ENCODE measurements around the gene TES. TPM values are rescaled to one million over a fixed set of nuclear protein-coding genes. Genes with fewer than 3 reads are reported as not detected.

The TES gene
- total and polyA plus RNA-seq, 7 experiments from 2014 or later, result 99.2 to 195 (median 116) TPM

- peak overlapping the region; percentile 1 to 99 (median 97) for H3K27ac Mint-ChIP-seq
- peaks cover 0 to 5% (median 0%) of the 10 kb centered on the region in 11 donors for H3K9me3 Mint-ChIP-seq
- H3K36me3 Mint-ChIP-seq, result peaks cover 0 to 24% (median 5%) of the 10 kb centered on the region in 5 donors
- H3K9me3 ChIP-seq (ENCODE audit: control insufficient read depth in 2 of 3, low read length in 3 of 3), result no peaks in the 10 kb centered on the region
- POLR2A ChIA-PET, result interaction anchor here (1.3 kb wide), 1 partner anchor 8 kb away, joined by 3 read pairs; no protein-coding TSS in a partner anchor
- H3K4me3 ChIP-seq (ENCODE audit: low read length), result no peak overlapping the region
- peaks cover 62 to 86% (median 77%) of the 10 kb centered on the region in 7 donors for H3K4me1 Mint-ChIP-seq
- H3K27me3 Mint-ChIP-seq, result no peaks in the 10 kb centered on the region
- H3K4me3 Mint-ChIP-seq, result peak overlapping the region; percentile 60 to 99 (median 96)
- no peaks in the 10 kb centered on the region for H3K27me3 ChIP-seq (ENCODE audit: control insufficient read depth in 2 of 2, insufficient read depth in 2 of 2, low read length in 2 of 2)
- H3K4me1 ChIP-seq (ENCODE audit: control insufficient read depth in 2 of 2, insufficient read depth in 2 of 2, low read length in 2 of 2), result peaks cover 59 to 72% of the 10 kb centered on the region in 2 donors
- intact Hi-C loops (cut with micrococcal nuclease), result loop anchor here (1.0 to 10.0 kb wide), 3 partner anchors 8 to 1293 kb away; partner anchors contain the start of genes MDFIC (in 1 of the 2) and ST7 (in 1 of the 2)
- peak in 1 of 9 donors; percentile 20 for DNase-seq
- no peaks in the 10 kb centered on the region for H3K36me3 ChIP-seq (ENCODE audit: control insufficient read depth in 2 of 3, insufficient read depth in 3 of 3, low read length in 3 of 3)
- ATAC-seq, result no peak
- CTCF ChIA-PET, result interaction anchor here (0.6 to 1.1 kb wide), 2 partner anchors 16 to 41 kb away, joined by 3 read pairs; no protein-coding TSS in a partner anchor
- peak overlapping the region; percentile 93 for H3K27ac ChIP-seq (ENCODE audit: low read depth, low read length)
Observed at GRCh38 chr7:116214921-116215320, 4.6 kb downstream of the TES start.

- Mint-ChIP-seq H3K4me3 (peak overlapping the region; percentile 42 to 99 (median 87)), H3K27ac (peak overlapping the region; percentile 37 to 99 (median 94)), H3K36me3 (peaks cover 0 to 26% (median 5%) of the 10 kb centered on the region in 5 donors), H3K9me3 (peaks cover 0 to 5% (median 0%) of the 10 kb centered on the region in 11 donors), H3K27me3 (no peaks in the 10 kb centered on the region), H3K4me1 (peaks cover 62 to 91% (median 82%) of the 10 kb centered on the region in 7 donors)
- ATAC-seq (no peak), DNase-seq (no peak)
- Histone ChIP-seq H3K36me3 (ENCODE audit: control insufficient read depth in 2 of 3, insufficient read depth in 3 of 3, low read length in 3 of 3) (no peaks in the 10 kb centered on the region), H3K27me3 (ENCODE audit: control insufficient read depth in 2 of 2, insufficient read depth in 2 of 2, low read length in 2 of 2) (no peaks in the 10 kb centered on the region), H3K27ac (ENCODE audit: low read depth, low read length) (peak overlapping the region; percentile 10), H3K4me1 (ENCODE audit: control insufficient read depth in 2 of 2, insufficient read depth in 2 of 2, low read length in 2 of 2) (peaks cover 65 to 77% of the 10 kb centered on the region in 2 donors), H3K9me3 (ENCODE audit: control insufficient read depth in 2 of 3, low read length in 3 of 3) (no peaks in the 10 kb centered on the region), H3K4me3 (ENCODE audit: low read length) (peak overlapping the region; percentile 17)
- ChIA-PET POLR2A (interaction anchor here (0.7 to 1.7 kb wide), 5 partner anchors 8 to 20 kb away, joined by 3 to 5 read pairs (median 3); no protein-coding TSS in a partner anchor), CTCF (interaction anchor here (0.6 to 6.5 kb wide), 5 partner anchors 10 to 42 kb away, joined by 3 to 55 read pairs (median 6); no protein-coding TSS in a partner anchor)
- intact Hi-C loops (cut with micrococcal nuclease), result loop anchor here (1.0 to 10.0 kb wide), 2 partner anchors 8 to 739 kb away; partner anchors contain the start of gene ST7 (in 1 of the 2)
Observed at GRCh38 chr7:116215551-116215950, 5.2 kb downstream of the TES start.

GRCh38 chr7:116216956-116217571 is 6.7 kb downstream of the TES start:
- peak overlapping the region in 8 of 10 donors; percentile 46 to 75 (median 56) for H3K4me3 Mint-ChIP-seq
- peaks cover 69 to 97% (median 92%) of the 10 kb centered on the region in 7 donors for H3K4me1 Mint-ChIP-seq
- Histone ChIP-seq H3K4me3 (ENCODE audit: low read length) (no peak overlapping the region), H3K36me3 (ENCODE audit: control insufficient read depth in 2 of 3, insufficient read depth in 3 of 3, low read length in 3 of 3) (no peaks in the 10 kb centered on the region), H3K27ac (ENCODE audit: low read depth, low read length) (no peak overlapping the region), H3K27me3 (ENCODE audit: control insufficient read depth in 2 of 2, insufficient read depth in 2 of 2, low read length in 2 of 2) (no peaks in the 10 kb centered on the region), H3K4me1 (ENCODE audit: control insufficient read depth in 2 of 2, insufficient read depth in 2 of 2, low read length in 2 of 2) (peaks cover 78 to 85% of the 10 kb centered on the region in 2 donors), H3K9me3 (ENCODE audit: control insufficient read depth in 2 of 3, low read length in 3 of 3) (no peaks in the 10 kb centered on the region)
- peaks cover 0 to 26% (median 5%) of the 10 kb centered on the region in 5 donors for H3K36me3 Mint-ChIP-seq
- peaks cover 0 to 5% (median 0%) of the 10 kb centered on the region in 11 donors for H3K9me3 Mint-ChIP-seq
- ChIA-PET POLR2A (interaction anchor here (0.7 to 2.2 kb wide), 3 partner anchors 9 to 28 kb away, joined by 3 to 7 read pairs (median 5); no protein-coding TSS in a partner anchor), CTCF (interaction anchor here (0.7 to 6.5 kb wide), 4 partner anchors 17 to 37 kb away, joined by 3 to 55 read pairs (median 12); no protein-coding TSS in a partner anchor)
- no peak for ATAC-seq
- H3K27ac Mint-ChIP-seq, result peak overlapping the region in 8 of 9 donors; percentile 56 to 92 (median 66)
- no peak for DNase-seq
- intact Hi-C loops (cut with micrococcal nuclease), result loop anchor here in 1 of 2 donors (1.0 to 10.0 kb wide), 2 partner anchors 7 to 738 kb away; partner anchors contain the start of gene ST7
- H3K27me3 Mint-ChIP-seq, result no peaks in the 10 kb centered on the region

- no peaks in the 10 kb centered on the region for H3K27me3 ChIP-seq (ENCODE audit: control insufficient read depth in 2 of 2, insufficient read depth in 2 of 2, low read length in 2 of 2)
- no peaks in the 10 kb centered on the region for H3K36me3 ChIP-seq (ENCODE audit: control insufficient read depth in 2 of 3, insufficient read depth in 3 of 3, low read length in 3 of 3)
- H3K27ac ChIP-seq (ENCODE audit: low read depth, low read length), result peak overlapping the region; percentile 4
- Mint-ChIP-seq H3K4me3 (peak overlapping the region in 9 of 10 donors; percentile 41 to 76 (median 61)), H3K27me3 (no peaks in the 10 kb centered on the region), H3K27ac (peak overlapping the region; percentile 0 to 92 (median 44)), H3K4me1 (peaks cover 69 to 96% (median 92%) of the 10 kb centered on the region in 7 donors), H3K9me3 (peaks cover 0 to 5% (median 0%) of the 10 kb centered on the region in 11 donors), H3K36me3 (peaks cover 0 to 18% (median 5%) of the 10 kb centered on the region in 5 donors)
- peaks cover 82 to 85% of the 10 kb centered on the region in 2 donors for H3K4me1 ChIP-seq (ENCODE audit: control insufficient read depth in 2 of 2, insufficient read depth in 2 of 2, low read length in 2 of 2)
- no peaks in the 10 kb centered on the region for H3K9me3 ChIP-seq (ENCODE audit: control insufficient read depth in 2 of 3, low read length in 3 of 3)
- ATAC-seq (peak; percentile 36), DNase-seq (no peak)
- no peak overlapping the region for H3K4me3 ChIP-seq (ENCODE audit: low read length)
- intact Hi-C loops (cut with micrococcal nuclease), result loop anchor here (1.0 to 10.0 kb wide), 2 partner anchors 12 to 737 kb away; partner anchors contain the start of gene ST7 (in 1 of the 2)
- CTCF ChIA-PET, result interaction anchor here (3.2 to 6.5 kb wide), 2 partner anchors 16 to 38 kb away, joined by 21 to 55 read pairs; no protein-coding TSS in a partner anchor
- POLR2A ChIA-PET, result interaction anchor here (2.2 kb wide), 1 partner anchor 8 kb away, joined by 7 read pairs; no protein-coding TSS in a partner anchor
Observed at GRCh38 chr7:116218051-116218645, 7.8 kb downstream of the TES start.

- Histone ChIP-seq H3K9me3 (ENCODE audit: control insufficient read depth in 2 of 3, low read length in 3 of 3) (no peaks in the 10 kb centered on the region), H3K36me3 (ENCODE audit: control insufficient read depth in 2 of 3, insufficient read depth in 3 of 3, low read length in 3 of 3) (no peaks in the 10 kb centered on the region), H3K4me3 (ENCODE audit: low read length) (no peak overlapping the region), H3K27ac (ENCODE audit: low read depth, low read length) (no peak overlapping the region), H3K27me3 (ENCODE audit: control insufficient read depth in 2 of 2, insufficient read depth in 2 of 2, low read length in 2 of 2) (no peaks in the 10 kb centered on the region), H3K4me1 (ENCODE audit: control insufficient read depth in 2 of 2, insufficient read depth in 2 of 2, low read length in 2 of 2) (peaks cover 86 to 88% of the 10 kb centered on the region in 2 donors)
- CTCF ChIA-PET, result interaction anchor here (0.6 to 6.5 kb wide), 4 partner anchors 8 to 40 kb away, joined by 4 to 55 read pairs (median 9); no protein-coding TSS in a partner anchor
- no peaks in the 10 kb centered on the region for H3K27me3 Mint-ChIP-seq
- H3K27ac Mint-ChIP-seq, result peak overlapping the region in 7 of 9 donors; percentile 25 to 92 (median 43)
- H3K4me3 Mint-ChIP-seq, result peak overlapping the region in 8 of 10 donors; percentile 39 to 76 (median 64)
- ATAC-seq, result no peak
- H3K9me3 Mint-ChIP-seq, result peaks cover 0 to 5% (median 0%) of the 10 kb centered on the region in 11 donors
- peaks cover 0 to 18% (median 5%) of the 10 kb centered on the region in 5 donors for H3K36me3 Mint-ChIP-seq
- H3K4me1 Mint-ChIP-seq, result peaks cover 69 to 96% (median 92%) of the 10 kb centered on the region in 7 donors
- POLR2A ChIA-PET, result interaction anchor here (0.8 to 2.2 kb wide), 4 partner anchors 7 to 13 kb away, joined by 3 to 7 read pairs (median 4); partner anchors contain the start of gene TES
- no peak for DNase-seq
- intact Hi-C loops (cut with micrococcal nuclease), result loop anchor here (1.0 to 10.0 kb wide), 3 partner anchors 7 to 736 kb away; partner anchors contain the start of gene ST7 (in 1 of the 2)
Observed at GRCh38 chr7:116218747-116219146, 8.4 kb downstream of the TES start.
